Astrocyte of the spinal cord (primary cell): ENCODE measurements around the gene WTAP.

Experiments
- DNase-seq: peaks from one replicate; pipeline ENCODE4 v3.0.0; 2011; ENCODE audit warnings: low read depth, low spot score
- H3K4me3 ChIP-seq: 2 replicates; pipeline ENCODE4 v1.5.1; 2011; ENCODE audit warnings: low read depth, mild to moderate bottlenecking, low read length, moderate library complexity
- in situ Hi-C: cut with HindIII; loops from 2 replicates; pipeline ENCODE4 v1.10.0; 2017; ENCODE audit warnings: low sequenced_read_pairs
- TF ChIP-seq, protein P1 (sequence below): IDR thresholded peaks from 2 replicates; pipeline ENCODE4 v1.5.1; 2012; ENCODE audit warnings: low read depth, mild to moderate bottlenecking, low read length, inconsistent platforms

WTAP gene

DNA sequence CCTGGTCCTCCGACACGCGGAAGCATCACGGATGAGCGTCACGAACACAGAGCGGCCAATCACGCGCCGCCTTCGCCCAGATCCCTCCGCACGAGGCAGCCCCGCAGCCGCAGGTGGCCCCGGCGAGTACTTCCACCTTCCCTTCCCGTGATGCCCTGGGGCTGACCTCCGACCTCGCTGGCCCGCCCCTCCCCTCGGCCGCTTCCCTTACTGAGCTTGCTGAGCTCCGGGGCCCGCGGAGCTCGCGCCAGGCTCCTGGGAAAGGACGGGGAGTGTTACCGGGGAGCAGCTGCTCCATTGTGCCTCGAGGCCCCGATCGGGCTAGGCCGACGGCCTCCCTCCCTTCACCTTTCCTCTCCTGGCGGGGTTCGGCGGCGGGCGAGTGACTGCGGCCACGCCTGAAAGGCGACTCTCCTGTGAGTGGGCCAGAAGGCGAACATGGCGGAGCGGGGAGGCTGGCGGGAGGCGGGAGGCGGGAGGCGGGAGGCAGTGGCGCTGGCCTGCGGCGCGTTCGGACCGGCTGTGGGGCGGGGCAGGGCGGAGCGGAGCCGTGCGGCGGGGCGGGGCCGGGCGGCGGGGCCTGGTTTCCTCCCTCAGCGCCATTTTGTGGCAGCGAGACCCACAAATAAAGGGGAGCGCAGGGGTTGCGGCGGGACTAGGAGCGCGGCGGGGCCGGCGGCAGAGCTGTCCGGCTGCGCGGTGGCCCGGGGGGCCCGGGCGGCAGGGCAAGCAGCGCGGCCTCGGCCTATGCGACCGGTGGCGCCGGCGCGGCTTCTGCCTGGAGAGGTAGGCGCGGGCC, at the start of gene WTAP:
Gene WTAP (plus strand): TSS at position 589 of the 799 bp plus-strand sequence. CDS start 8,760 bp downstream, outside the sequence.
- DNase-seq = peak; percentile 97
- TF ChIP-seq, protein P1, sequence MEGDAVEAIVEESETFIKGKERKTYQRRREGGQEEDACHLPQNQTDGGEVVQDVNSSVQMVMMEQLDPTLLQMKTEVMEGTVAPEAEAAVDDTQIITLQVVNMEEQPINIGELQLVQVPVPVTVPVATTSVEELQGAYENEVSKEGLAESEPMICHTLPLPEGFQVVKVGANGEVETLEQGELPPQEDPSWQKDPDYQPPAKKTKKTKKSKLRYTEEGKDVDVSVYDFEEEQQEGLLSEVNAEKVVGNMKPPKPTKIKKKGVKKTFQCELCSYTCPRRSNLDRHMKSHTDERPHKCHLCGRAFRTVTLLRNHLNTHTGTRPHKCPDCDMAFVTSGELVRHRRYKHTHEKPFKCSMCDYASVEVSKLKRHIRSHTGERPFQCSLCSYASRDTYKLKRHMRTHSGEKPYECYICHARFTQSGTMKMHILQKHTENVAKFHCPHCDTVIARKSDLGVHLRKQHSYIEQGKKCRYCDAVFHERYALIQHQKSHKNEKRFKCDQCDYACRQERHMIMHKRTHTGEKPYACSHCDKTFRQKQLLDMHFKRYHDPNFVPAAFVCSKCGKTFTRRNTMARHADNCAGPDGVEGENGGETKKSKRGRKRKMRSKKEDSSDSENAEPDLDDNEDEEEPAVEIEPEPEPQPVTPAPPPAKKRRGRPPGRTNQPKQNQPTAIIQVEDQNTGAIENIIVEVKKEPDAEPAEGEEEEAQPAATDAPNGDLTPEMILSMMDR = no peak
- in situ Hi-C loops = no loop called here
- peak within 1 kb of the TSS; percentile 86 for H3K4me3 ChIP-seq

DNA sequence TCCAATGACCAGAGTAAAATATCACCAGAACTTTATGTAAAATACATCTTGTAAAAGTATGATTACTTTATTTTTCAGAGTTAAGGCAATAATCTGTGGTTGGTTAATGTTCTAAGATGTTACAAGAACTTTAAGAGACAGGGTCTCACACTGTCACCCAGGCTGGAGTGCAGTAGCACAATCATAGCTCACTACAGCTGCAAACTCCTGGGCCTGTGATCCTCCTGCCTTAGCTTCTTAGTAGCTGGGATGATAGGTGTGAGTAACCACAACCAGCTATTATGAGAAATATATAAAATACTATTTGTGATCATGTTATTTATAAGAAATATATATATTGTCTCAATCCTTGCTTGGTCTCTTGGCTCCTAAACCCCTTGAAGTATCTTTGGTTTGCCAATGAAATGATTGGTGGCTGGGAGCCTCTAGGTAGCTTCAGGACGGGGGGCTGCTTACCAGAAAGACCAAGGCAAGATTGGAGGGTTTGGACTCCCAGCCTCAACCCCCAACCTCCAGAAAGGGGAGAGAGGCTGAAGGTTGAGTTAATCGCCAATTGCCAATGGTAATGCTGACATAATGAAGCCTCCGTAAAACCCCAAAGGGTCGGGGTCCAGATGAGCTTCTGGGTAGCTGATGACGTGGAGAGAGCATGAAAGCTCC, 49.7 kb upstream of the WTAP start:
- no peak for DNase-seq
- no peak overlapping the region for H3K4me3 ChIP-seq
- in situ Hi-C loops = no loop called here
- TF ChIP-seq, protein P1 = no peak

DNA sequence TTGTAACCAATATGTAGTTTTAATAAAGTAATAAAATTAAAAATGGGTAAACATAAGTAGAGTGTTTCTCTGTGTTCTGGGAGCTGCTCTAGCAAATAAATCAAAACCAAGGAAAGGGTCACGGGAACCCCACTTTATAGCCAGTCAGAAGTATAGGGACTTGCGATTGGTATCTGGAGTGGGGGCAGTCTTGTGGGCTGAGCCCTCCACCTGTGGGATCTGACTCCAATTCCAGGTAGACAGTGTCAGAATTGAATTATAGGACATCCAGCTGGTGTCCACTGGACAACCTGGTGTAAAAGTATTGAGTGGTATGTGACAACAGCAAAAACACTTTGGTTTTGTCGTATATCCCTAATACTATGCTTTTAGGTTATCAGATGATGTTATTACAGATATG, 48.7 kb upstream of the WTAP start:
- in situ Hi-C loops = no loop called here
- TF ChIP-seq, protein P1 = no peak
- no peak overlapping the region for H3K4me3 ChIP-seq
- no peak for DNase-seq

DNA sequence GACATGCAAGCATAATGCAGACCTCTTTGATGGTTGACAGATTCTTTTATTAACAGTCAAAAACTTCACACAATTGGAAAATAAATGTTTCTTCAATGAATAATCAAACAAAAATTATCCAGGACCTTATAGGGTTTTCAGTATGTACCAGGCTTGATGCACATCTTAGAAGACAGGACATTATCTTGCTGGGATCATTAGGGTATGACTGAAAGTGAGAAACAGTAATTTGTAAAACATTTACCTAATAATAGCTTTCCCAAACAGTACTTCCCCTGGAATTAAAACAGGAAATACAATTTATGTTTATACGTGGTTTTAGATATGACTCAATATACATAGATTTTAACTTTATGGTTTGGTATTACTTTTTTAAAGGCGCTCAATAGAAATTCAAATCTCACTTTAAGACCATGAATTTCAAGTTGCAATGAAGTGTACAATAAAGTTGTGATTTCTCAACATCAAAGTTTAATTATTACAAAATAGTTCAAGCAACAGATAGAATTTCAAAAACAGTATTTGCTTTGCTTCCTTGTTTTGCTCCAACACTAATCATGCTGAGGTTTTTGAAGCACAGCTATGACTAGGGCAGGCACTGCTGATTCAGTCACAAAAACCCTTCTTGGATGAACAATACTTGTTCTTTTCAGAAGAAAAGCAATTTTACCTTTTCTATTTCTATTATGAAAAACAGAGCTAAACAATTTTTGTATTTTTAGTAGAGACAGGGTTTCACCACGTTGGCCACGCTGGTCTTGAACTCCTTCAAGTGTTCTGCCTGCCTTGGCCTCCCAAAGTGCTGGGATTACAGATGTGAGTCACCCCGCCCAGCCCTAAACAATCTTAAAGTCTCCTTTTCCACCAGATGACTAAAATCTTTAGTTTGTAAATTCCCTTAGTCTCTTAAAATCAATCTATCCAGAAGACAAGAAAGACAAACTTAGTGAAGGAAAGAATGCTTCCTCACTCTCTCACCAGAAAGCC, 47.9 kb upstream of the WTAP start:
- H3K4me3 ChIP-seq = no peak overlapping the region
- peak; percentile 24 for DNase-seq
- TF ChIP-seq, protein P1 = no peak
- in situ Hi-C loops = no loop called here

DNA sequence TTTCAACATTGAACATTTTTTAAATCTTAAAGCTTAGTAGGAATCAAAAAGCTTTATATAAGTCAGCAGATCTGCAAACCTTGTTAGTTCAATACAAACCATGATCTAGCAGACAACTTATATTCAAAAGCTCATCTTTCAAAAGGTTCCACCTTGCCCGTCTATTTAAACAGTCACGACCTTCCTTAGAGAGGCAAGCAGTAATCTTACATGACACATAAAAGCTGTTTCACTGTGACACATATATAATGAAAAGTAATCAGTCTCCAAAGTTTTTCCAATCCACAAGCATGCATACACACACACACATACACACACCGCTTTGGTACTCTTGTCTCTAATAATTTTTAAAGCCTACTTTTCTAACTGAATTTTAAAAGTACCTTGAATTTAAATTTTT, 47.2 kb upstream of the WTAP start:
- TF ChIP-seq, protein P1 = no peak
- no peak overlapping the region for H3K4me3 ChIP-seq
- in situ Hi-C loops = no loop called here
- DNase-seq = no peak
